Renal cortex interstitium (tissue), 11 donors: Measurements from ENCODE around the gene MYO15A. TPM values are rescaled to one million over a fixed set of nuclear protein-coding genes. Genes with fewer than 3 reads are reported as not detected.
A peak's percentile ranks its signal among the peaks of the same experiment; 100 is the strongest.

Experiments
- DNase-seq, 11 donors: peaks; one replicate each; pipeline ENCODE4 v3.0.0-alpha.2; 2013; ENCODE audit warnings: low read depth in 9 of 11, low spot score in 4 of 11; ENCODE audit errors: extremely low read depth in 1 of 11
- polyA plus RNA-seq, 3 donors: library from polyadenylated mRNA; unstranded; fragments of 120-200 nt; gene quantifications; one replicate each; pipeline ENCODE4 v1.2.1, GENCODE V29; 2013; ENCODE audit not compliant: insufficient read length in 3 of 3

The MYO15A gene
- polyA plus RNA-seq, 3 donors, result 2.4 to 5.9 (median 4.5) TPM

DNA sequence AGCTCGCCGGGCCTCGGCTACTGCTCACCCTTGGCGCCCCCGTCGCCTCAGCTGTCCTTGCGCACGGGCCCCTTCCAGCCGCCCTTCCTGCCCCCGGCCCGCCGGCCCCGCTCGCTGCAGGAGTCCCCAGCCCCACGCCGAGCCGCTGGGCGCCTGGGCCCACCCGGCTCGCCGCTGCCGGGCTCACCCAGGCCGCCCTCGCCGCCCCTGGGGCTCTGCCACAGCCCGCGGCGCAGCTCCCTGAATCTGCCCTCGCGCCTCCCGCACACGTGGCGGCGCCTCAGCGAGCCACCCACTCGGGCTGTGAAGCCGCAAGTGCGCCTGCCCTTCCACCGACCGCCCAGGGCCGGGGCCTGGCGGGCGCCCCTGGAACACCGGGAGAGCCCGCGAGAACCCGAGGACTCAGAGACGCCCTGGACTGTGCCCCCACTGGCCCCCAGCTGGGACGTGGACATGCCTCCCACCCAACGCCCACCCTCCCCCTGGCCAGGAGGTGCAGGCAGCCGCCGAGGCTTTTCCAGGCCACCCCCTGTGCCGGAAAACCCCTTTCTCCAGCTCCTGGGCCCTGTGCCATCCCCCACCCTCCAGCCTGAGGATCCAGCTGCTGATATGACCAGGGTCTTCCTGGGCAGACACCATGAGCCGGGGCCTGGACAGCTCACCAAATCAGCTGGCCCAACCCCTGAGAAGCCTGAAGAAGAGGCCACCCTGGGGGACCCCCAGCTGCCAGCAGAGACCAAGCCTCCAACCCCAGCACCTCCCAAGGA is 12.8 kb downstream of the MYO15A start:
- DNase-seq, result no peak

DNA sequence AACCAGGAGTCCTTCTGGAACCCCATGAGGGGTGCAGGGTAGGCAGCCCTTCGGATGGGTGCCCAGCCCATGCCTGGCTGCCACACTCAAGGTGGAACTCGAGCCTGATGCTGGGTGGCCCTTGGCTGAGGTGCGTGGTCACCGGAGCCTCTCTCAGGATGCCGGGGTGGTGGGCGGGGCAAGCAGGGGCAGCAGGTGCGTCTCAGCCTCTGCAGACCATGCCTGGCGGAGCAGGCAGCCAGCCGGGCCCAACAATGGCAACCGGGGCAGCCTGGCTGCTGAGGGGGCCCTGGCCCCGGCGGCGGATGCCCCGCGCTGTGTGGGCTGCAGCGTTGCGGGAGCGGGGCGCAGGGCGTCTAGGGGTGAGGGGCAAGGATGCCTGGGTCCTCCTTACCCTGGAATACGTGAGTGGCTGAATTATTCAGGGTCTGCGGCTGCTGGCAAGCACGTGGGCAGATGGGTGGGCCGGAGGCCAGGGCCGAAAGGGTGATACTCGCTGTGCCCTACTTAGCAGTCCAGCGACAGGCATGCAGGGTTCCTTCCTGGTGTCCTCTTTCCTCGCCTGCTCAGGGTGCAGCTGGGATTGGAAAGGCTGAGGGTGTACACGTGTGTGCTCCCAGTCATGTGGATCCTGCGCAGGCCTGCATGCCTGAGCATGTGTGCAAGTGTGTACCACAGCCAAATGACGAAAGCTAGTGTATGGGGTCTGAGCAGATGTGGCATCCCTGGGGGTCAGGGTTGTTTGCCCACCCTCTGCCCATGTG is 14.6 kb downstream of the MYO15A start:
- no peak for DNase-seq

DNA sequence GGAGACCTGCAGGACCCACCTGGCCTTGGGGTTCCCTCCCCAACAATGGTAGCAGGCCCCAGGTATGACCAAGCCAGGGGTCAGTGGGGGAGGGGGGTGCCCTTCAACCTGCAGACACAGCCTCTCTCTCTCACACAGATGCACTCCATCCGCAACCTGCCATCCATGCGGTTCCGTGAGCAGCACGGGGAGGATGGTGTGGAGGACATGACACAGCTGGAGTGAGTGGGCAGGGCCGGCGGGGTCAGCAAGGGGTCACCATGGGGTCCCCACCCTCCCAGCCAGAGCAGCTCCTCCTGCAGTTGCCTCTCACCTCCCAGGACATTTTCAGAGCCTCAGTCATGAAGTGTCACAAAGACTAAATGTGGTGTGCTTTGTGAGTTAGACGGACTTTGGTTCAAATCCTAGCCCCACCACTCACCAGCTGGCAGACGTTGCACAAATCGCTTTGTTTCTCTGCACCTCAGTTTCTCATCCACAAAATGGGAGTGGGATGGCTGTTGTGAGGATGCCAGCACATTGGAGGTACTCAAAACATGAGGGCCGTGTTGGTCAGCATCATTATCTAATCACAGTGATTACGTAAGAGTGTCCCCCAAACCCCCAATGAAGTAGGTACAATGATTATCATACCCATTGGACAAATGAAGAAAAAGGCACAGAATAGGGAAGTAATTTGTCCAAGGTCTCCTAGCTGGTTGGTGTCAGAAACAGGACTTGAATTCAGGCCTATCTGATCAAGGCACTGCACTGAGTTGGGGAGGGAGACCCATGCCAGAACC is 16.0 kb downstream of the MYO15A start:
- DNase-seq, result no peak

DNA sequence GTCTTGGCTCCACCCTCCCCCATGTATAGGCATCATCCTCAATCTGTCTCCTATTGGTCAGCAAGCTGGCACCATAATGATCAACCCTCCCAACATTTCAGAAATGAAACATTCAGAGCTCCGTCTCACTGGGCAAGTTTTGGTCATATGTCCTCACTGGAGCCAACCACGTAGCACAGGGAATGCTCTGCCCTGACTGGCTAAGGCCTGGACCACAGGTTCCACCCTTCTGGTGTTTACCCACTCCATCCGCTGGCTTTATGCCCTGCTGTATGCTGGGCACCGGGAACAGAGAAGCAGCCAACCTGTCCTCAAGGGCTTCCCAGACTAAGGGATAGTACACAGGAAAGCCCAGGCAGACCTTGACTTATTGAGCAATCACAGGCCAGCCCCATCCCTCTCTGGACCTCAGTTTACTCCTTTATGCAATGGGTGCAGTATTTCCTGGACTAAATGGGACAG is 20.5 kb downstream of the MYO15A start:
- DNase-seq, result no peak

DNA sequence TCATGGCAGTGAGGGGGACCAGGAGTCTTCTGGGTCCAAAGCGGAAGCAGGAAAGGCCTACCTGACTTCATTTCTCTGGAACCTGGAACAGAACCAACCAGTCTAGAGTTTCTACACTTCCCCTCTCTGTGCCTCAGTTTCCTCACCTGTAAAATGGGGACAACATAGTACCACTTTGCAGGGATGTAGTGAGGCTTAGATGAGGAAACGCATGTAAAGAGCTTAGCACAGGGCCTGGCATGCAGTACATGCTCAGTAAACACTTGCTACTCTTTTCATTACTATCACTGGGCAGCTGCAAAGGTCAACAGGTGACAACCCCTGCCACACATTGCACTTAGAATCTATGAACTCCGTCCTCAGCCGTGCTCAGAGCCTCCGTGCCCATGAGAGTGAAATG is 24.2 kb downstream of the MYO15A start:
- DNase-seq, result no peak

DNA sequence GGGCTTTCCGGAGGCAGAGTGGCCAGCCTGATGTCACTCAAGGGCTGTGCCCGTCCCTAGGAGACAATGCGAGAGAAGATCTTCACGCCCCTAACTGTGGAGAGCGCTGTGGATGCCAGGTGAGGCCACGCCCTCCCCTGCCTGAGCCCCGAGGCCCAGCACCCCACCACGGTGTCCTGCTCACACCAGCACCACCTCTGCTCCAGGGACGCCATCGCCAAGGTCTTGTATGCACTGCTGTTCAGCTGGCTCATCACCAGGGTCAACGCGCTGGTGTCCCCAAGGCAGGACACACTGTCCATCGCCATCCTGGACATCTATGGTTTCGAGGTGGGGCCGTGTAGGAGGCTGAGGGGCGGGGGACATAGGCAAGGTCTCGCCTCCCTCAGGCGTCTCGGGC is 27.8 kb downstream of the MYO15A start:
- DNase-seq, result no peak

DNA sequence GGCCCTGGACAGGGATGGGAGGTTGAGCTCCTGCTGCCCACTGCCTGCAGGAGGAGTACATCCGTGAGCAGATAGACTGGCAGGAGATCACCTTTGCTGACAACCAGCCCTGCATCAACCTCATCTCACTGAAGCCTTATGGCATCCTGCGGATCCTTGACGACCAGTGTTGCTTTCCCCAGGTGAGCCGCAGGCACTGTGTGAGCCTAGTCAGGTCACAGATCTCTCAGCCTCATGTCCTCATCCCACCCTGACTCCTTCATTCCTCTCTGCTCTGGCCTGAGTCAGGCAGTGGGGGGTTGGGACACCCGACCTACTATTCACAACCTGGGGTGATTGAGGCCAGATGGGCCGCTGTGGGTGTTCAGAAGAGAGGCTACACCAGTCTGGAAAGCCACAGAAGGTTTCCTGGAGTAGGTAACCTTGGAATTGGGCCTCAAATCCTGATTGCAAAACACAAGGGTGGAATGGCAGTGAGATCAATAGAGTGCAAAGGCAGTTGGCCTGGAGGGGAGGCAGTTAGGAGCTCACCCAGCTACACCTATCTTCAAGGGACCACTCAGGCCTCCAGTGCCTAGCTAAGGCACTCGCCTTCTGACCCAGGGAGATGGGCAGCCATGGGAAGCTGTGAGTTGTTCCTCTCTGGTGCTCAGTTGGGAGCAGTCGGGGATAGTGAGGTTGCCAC is 29.7 kb downstream of the MYO15A start:
- DNase-seq, result no peak

DNA sequence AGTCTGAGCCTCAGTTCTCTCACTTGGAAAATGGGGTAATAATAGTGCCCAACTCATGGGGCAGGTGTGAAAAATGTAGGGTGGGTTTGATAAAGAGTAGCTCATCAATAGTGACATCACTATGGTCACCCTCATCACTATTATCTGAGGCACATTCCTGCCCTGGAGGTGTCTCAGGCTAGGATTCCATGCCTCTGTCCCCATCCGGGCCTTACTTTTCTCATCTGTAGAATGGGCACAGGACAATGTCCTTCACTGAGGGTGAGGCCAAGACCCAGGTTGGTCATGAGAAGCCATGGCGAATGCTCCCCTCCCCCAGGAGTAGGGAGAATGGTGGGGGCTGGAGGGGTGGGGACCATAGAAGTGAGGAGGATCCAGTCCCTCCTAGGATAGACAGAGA is 30.5 kb downstream of the MYO15A start:
- no peak for DNase-seq

DNA sequence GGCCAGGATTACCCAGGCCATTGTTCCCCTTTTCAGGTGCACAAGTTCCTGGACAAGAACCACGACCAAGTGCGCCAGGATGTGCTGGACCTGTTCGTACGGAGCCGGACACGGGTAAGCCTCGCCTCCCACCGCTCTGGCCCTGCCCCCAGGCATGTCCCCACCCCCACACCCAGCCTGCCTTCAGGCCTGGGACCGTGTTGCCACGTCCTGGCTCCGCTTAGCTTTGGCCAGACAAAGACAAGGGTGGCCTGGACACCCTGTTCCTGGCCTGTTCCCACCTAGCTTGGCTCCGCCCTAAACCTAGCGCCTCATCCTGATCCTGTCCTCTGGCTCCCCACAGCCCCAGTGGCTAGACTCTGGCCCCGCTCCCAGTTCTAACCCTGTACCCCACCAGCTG is 30.9 kb downstream of the MYO15A start:
- no peak for DNase-seq

DNA sequence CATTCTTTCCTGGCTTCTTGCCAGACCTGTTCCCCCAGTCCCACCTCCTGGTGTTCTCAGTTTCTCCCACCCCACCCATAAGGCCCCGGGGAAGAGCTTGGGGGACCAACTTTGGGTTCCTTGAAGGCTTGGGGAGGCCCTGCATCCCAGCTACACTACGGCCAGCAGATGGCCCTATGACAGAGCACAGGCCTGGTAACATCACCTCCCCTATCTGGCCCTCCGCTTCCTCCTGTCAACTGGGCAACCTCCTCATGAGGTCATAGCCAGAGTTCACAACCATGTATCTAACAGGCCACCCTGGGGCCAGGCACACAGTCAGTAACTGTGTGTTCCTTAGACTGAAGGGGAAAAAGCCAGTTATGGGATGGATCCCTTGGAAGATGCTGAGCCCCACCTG is 31.4 kb downstream of the MYO15A start:
- no peak for DNase-seq

DNA sequence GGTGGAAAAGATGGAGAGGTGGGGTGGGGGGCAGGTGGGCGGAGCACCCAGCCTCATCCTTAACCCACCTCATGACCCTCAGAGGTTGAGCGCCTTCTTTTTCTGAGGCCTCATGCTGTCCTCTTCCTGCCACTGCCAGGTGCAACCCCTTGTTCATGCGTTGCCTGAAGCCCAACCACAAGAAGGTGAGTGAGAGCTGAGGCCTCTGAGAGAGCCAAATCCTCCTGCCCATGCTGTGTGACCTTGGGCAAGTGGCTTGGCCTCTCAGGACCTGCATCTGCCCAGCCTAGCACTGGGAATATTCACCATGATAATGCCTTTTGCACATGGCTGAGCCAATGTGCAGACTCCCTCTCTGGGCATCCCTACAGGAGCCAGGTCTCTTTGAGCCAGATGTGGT is 32.1 kb downstream of the MYO15A start:
- no peak for DNase-seq

DNA sequence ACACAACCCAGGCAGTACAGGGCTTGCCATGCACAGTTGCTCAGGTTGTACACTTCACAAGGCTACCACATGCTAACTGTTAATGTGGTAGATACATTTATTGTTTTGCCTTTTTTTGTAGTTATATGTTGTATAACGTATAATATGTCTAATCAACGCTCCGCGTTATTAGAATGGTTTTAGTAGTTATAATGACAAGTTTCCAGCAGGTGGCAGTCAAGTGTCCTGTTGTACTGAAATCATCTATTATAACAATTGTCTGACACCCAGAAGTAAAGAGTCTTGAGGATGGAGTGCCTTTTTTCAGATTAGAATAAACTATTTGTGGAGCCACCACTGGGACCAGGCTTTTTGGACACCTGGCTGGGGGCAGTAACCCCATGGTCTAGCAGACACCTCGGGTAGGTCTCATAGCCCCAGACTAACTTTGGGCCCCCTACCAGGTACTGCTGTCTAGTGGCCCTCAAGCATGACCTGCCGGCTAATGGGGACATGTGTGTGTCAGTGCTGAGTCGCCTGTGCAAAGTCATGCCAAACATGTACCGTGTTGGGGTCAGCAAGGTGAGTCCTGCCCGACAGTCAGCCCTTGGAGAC is 32.8 kb downstream of the MYO15A start:
- DNase-seq, result peak in 4 of 11 donors; percentile 29 to 68 (median 53)

DNA sequence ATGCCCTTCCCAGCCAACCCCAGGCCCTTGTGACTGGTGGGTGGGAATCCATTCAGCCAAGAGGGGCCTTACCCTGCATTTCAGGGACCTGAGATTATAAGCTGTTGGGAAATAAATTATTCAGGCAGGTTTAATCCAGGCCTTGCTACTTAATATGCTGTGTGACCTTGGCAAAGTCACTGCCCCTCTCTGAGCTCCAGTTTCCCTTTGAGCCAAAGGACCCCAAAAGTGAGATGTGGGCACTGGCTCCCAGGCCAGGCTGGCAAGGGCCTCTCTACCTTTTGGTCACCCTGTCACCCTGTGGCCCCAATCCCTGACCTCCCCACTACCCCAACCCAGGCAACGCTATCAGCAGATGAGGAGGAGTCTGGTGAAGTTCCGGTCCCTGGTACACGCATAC is 33.9 kb downstream of the MYO15A start:
- no peak for DNase-seq

DNA sequence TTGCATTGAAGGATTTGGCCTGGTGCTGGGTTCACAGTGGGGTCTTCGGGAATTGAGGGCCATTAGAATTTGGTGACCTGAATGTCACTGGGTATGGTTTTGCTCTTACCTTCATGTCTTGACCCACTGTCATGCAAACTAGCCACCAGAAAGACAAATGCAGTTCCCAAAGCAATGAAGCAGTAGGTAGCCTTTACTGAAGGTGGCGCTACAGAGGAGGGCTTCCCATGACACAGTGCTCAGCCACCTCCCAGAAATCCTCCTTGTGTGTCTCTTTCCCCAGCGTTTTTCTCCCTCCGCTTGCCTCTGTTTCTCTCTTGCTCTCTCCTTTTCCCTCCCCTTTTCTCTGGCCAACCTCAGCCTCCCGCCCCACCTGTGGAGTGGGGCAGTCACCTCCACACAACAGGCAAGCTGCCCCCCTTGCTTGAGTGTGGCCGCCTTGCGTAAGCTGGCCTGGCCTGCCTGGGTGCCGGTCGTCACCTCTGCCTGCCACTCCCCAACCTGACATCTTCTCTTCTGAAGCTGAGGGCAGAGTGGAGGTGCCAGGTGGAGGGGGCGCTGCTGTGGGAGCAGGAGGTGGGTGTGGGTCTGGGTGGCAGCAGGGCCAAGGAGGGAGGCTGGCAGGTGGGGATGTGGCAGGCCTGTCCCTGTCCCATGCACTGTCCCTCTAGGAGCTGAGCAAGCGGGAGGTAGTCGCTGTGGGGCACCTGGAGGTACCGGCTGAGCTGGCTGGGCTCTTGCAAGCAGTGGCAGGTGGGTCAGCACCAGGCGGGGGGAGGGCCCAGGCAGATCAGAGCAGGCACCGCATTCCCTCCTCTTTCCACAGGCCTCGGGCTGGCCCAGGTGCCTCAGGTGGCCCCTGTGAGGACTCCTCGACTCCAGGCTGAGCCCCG is 34.7 kb downstream of the MYO15A start:
- no peak for DNase-seq

DNA sequence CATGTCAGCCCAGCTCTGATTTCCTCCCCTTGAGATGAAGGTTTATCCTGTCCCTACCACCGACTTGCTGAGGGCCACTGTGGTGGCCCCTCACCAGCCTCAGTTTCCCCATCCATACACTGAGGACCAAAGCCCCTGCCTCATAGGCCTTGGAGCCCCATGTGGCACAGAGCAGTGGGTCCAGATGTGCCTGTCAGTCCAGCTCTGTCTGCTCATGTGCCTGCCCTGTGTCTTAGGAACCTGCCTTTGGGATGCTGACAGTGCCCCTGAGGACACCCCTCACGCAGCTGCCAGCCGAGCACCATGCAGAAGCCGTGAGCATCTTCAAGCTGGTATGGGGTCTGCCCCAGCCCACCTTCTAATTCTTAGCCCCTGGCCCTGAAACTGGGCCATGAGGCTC is 35.7 kb downstream of the MYO15A start:
- DNase-seq, result no peak

DNA sequence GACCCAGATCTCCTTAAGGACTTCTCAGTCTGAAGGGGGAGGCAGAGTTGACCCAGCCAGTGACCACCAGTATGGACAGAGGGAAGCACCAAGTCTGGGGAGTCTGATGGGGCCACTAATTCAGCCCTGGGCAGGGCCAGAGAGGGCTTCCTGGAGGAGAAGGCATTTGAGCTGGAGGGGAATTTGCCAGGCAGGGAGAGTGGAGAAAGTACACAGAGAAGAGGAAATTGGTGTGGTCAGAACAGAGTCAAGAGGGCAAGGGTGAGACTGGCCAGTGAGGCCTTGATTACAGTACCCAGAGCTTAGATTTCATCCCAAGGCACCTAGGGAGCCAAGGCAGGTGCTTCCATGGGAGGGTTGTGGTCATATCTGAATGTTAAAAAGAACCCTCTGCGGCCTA is 36.3 kb downstream of the MYO15A start:
- no peak for DNase-seq

DNA sequence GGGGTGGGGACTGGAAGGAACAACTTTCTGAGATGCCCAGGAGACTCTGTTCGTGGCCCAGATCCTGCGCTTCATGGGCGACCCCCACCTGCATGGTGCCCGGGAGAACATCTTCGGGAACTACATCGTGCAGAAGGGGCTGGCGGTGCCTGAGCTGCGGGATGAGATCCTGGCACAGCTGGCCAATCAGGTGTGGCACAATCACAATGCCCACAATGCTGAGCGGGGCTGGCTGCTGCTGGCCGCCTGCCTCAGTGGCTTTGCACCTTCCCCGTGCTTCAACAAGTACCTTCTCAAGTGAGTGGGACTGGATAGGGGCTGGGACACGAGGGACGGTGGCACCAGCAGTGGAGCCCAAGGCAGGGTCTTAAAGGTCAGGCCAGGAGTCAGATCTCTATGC is 37.3 kb downstream of the MYO15A start:
- no peak for DNase-seq

DNA sequence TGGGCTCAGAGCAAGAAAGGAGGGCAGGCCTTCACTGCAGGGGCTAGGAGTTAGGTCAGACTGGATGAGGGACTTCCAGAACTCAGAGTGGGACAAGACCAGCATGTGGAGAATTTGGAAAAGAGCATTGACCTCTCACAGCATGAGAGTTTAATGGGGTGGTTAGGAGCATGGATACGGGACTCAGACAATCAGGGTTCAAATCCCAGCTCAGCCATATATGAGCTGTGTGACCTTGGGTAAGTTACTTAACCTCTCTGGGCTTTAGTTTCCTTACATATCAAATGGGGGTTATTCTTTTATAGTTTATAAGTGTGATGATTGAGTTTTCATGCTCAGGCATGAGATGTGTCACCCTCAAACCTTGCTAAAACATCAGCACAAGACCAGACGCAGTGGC is 37.7 kb downstream of the MYO15A start:
- no peak for DNase-seq
